Bronchial epithelial cell (primary cell): ENCODE data around the gene CACNG6. TPM values are rescaled to one million over a fixed set of nuclear protein-coding genes. Genes with fewer than 3 reads are reported as not detected.

Experiments used
- DNase-seq: peaks from one replicate; pipeline ENCODE4 v3.0.0-alpha.2; 2010; ENCODE audit warnings: low read depth
- FAIRE-seq: peaks from 2 replicates; lab custom pipeline; 2011; peaks lifted over from hg19 to GRCh38; lab: Jason Lieb, UNC
- H3K27me3 ChIP-seq: 2 replicates; pipeline ENCODE4 v1.5.1; 2011; ENCODE audit warnings: low read length; ENCODE audit not compliant: control insufficient read depth, insufficient read depth
- H3K36me3 ChIP-seq: 2 replicates; pipeline ENCODE4 v1.5.1; 2011; ENCODE audit warnings: low read length; ENCODE audit not compliant: control insufficient read depth, insufficient read depth
- H3K4me3 ChIP-seq: 2 replicates; pipeline ENCODE4 v1.5.1; 2011; ENCODE audit warnings: mild to moderate bottlenecking, low read depth, low read length, control low read depth
- CTCF ChIP-seq: IDR thresholded peaks from 2 replicates; pipeline ENCODE4 v1.5.1; 2011; ENCODE audit warnings: mild to moderate bottlenecking, moderate library complexity, low read length, control low read depth, inconsistent platforms; ENCODE audit not compliant: insufficient read depth, severe bottlenecking
- total RNA-seq: library from RNA; depleted of rRNA; stranded (reverse); fragments of >200 nt; gene quantifications from 2 replicates; pipeline ENCODE4 v1.2.1, GENCODE V29; 2014

CACNG6 gene
- total RNA-seq, result 0.26 TPM in 1 of 2 replicates, not detected in the other

GRCh38 chr19:53991224-53992113 lies at the start of gene CACNG6:
Gene CACNG6, plus strand, starts transcription at chr19:53991637. Its CDS starts 1,241 bp downstream, at chr19:53992878.
- Histone ChIP-seq H3K27me3 (peaks cover 13% of the 10 kb centered on the region), H3K4me3 (no peak within 1 kb of the TSS), H3K36me3 (no peaks in the 10 kb centered on the region)
- no peak for TF ChIP-seq CTCF
- DNase-seq, result no peak
- FAIRE-seq, result no peak

GRCh38 chr19:53942001-53942786 lies 49.2 kb upstream of the CACNG6 start:
- DNase-seq (no peak), FAIRE-seq (no peak)
- Histone ChIP-seq H3K36me3 (no peaks in the 10 kb centered on the region), H3K4me3 (no peak overlapping the region), H3K27me3 (no peaks in the 10 kb centered on the region)
- TF ChIP-seq CTCF, result no peak

- TF ChIP-seq CTCF, result no peak
- Histone ChIP-seq H3K27me3 (no peaks in the 10 kb centered on the region), H3K36me3 (no peaks in the 10 kb centered on the region), H3K4me3 (no peak overlapping the region)
- DNase-seq, result no peak
- FAIRE-seq, result no peak
Observed at GRCh38 chr19:53944416-53944815, 47.0 kb upstream of the CACNG6 start.

GRCh38 chr19:53944933-53945332 lies 46.5 kb upstream of the CACNG6 start:
- Histone ChIP-seq H3K27me3 (no peaks in the 10 kb centered on the region), H3K4me3 (no peak overlapping the region), H3K36me3 (no peaks in the 10 kb centered on the region)
- FAIRE-seq, result no peak
- TF ChIP-seq CTCF, result no peak
- DNase-seq, result no peak

- H3K27me3 ChIP-seq, result no peaks in the 10 kb centered on the region
- no peak for DNase-seq
- TF ChIP-seq CTCF, result no peak
- no peak overlapping the region for H3K4me3 ChIP-seq
- no peaks in the 10 kb centered on the region for H3K36me3 ChIP-seq
- no peak for FAIRE-seq
Observed at GRCh38 chr19:53945441-53945840, 46.0 kb upstream of the CACNG6 start.
